ENCODE results near the gene PKM. TPM values are rescaled to one million over a fixed set of nuclear protein-coding genes. Genes with fewer than 3 reads are reported as not detected.

The PKM gene
- total RNA-seq, 2 donors from 2014 or later: 1,316 to 2,692 TPM

GRCh38 chr15:72216079-72216478, 14.9 kb downstream of the PKM start:
- Mint-ChIP-seq H3K36me3 (peaks cover 33 to 63% of the 10 kb centered on the region in 2 donors), H3K9me3 (no peaks in the 10 kb centered on the region), H3K27ac (no peak overlapping the region)
- no peak for ATAC-seq
- no peak for DNase-seq (ENCODE audit: low spot score in 2 of 2)

- Mint-ChIP-seq H3K36me3 (peaks cover 72 to 80% of the 10 kb centered on the region in 2 donors), H3K27ac (peak overlapping the region in 1 of 2 donors; percentile 62)
These were observed 23.4 kb downstream of the PKM start for GRCh38 chr15:72207558-72208085.

GRCh38 chr15:72206677-72207000, 24.4 kb downstream of the PKM start:
- H3K36me3 Mint-ChIP-seq: peaks cover 70 to 78% of the 10 kb centered on the region in 2 donors
- no peaks in the 10 kb centered on the region for H3K9me3 Mint-ChIP-seq
- peak overlapping the region; percentile 62 to 87 for H3K27ac Mint-ChIP-seq
- DNase-seq (ENCODE audit: low spot score in 2 of 2) (no peak), ATAC-seq (no peak)

More at GRCh38 chr15:72207558-72208085, 23.4 kb downstream of the PKM start:
- H3K9me3 Mint-ChIP-seq: no peaks in the 10 kb centered on the region
- DNase-seq (ENCODE audit: low spot score in 2 of 2) (no peak), ATAC-seq (no peak)

GRCh38 chr15:72205896-72206676, 24.9 kb downstream of the PKM start:
- ATAC-seq (peak in 1 of 2 donors; percentile 10), DNase-seq (ENCODE audit: low spot score in 2 of 2) (no peak)
- Mint-ChIP-seq H3K36me3 (peaks cover 70 to 73% of the 10 kb centered on the region in 2 donors), H3K9me3 (no peaks in the 10 kb centered on the region), H3K27ac (peak overlapping the region; percentile 62 to 88)

- no peak for DNase-seq (ENCODE audit: low spot score in 2 of 2)
- Mint-ChIP-seq H3K36me3 (peaks cover 68 to 72% of the 10 kb centered on the region in 2 donors), H3K27ac (peak overlapping the region; percentile 62 to 88), H3K9me3 (no peaks in the 10 kb centered on the region)
- peak in 1 of 2 donors; percentile 64 for ATAC-seq
These were observed 25.7 kb downstream of the PKM start for GRCh38 chr15:72205273-72205672.

- Mint-ChIP-seq H3K36me3 (peaks cover 59 to 63% of the 10 kb centered on the region in 2 donors), H3K9me3 (no peaks in the 10 kb centered on the region), H3K27ac (peak overlapping the region; percentile 74 to 85)
- ATAC-seq (no peak), DNase-seq (ENCODE audit: low spot score in 2 of 2) (no peak)
These were observed 27.5 kb downstream of the PKM start for GRCh38 chr15:72203507-72203837.

- Mint-ChIP-seq H3K36me3 (peaks cover 58 to 59% of the 10 kb centered on the region in 2 donors), H3K27ac (peak overlapping the region in 1 of 2 donors; percentile 85), H3K9me3 (no peaks in the 10 kb centered on the region)
- DNase-seq (ENCODE audit: low spot score in 2 of 2) (no peak), ATAC-seq (no peak)
These were observed 28.0 kb downstream of the PKM start for GRCh38 chr15:72202801-72203506.

GRCh38 chr15:72202302-72202701, 28.7 kb downstream of the PKM start:
- peak overlapping the region; percentile 50 to 85 for H3K27ac Mint-ChIP-seq
- ATAC-seq (no peak), DNase-seq (ENCODE audit: low spot score in 2 of 2) (no peak)
- H3K9me3 Mint-ChIP-seq: no peaks in the 10 kb centered on the region
- peaks cover 55 to 59% of the 10 kb centered on the region in 2 donors for H3K36me3 Mint-ChIP-seq

- H3K27ac Mint-ChIP-seq: no peak overlapping the region
- H3K9me3 Mint-ChIP-seq: no peaks in the 10 kb centered on the region
- peaks cover 47 to 51% of the 10 kb centered on the region in 2 donors for H3K36me3 Mint-ChIP-seq
- ATAC-seq (no peak), DNase-seq (ENCODE audit: low spot score in 2 of 2) (no peak)
These were observed 29.5 kb downstream of the PKM start for GRCh38 chr15:72201391-72201921.

- peak overlapping the region in 1 of 2 donors; percentile 36 for H3K27ac Mint-ChIP-seq
These were observed 30.4 kb downstream of the PKM start for GRCh38 chr15:72200395-72201237.

GRCh38 chr15:72199721-72200212, 31.2 kb downstream of the PKM start:
- peak overlapping the region in 1 of 2 donors; percentile 60 for H3K27ac Mint-ChIP-seq

More at GRCh38 chr15:72200395-72201237, 30.4 kb downstream of the PKM start:
- Mint-ChIP-seq H3K36me3 (peaks cover 38 to 43% of the 10 kb centered on the region in 2 donors), H3K9me3 (no peaks in the 10 kb centered on the region)
- ATAC-seq: no peak
- peak in 1 of 2 donors; percentile 10 for DNase-seq (ENCODE audit: low spot score in 2 of 2)

GRCh38 chr15:72199205-72199515, 31.8 kb downstream of the PKM start:
- peaks cover 24 to 33% of the 10 kb centered on the region in 2 donors for H3K36me3 Mint-ChIP-seq
- DNase-seq (ENCODE audit: low spot score in 2 of 2) (peak in 1 of 2 donors; percentile 12), ATAC-seq (no peak)
- H3K27ac Mint-ChIP-seq: peak overlapping the region in 1 of 2 donors; percentile 44
- H3K9me3 Mint-ChIP-seq: no peaks in the 10 kb centered on the region

More at GRCh38 chr15:72199721-72200212, 31.2 kb downstream of the PKM start:
- ATAC-seq: peak; percentile 43 to 64
- DNase-seq (ENCODE audit: low spot score in 2 of 2): peak; percentile 70 to 74
- Mint-ChIP-seq H3K36me3 (peaks cover 30 to 37% of the 10 kb centered on the region in 2 donors), H3K9me3 (no peaks in the 10 kb centered on the region)

GRCh38 chr15:72198356-72199204, 32.4 kb downstream of the PKM start:
- H3K27ac Mint-ChIP-seq: peak overlapping the region; percentile 60 to 98
- peaks cover 21 to 28% of the 10 kb centered on the region in 2 donors for H3K36me3 Mint-ChIP-seq
- no peaks in the 10 kb centered on the region for H3K9me3 Mint-ChIP-seq
- no peak for ATAC-seq
- peak in 1 of 2 donors; percentile 29 for DNase-seq (ENCODE audit: low spot score in 2 of 2)

- DNase-seq (ENCODE audit: low spot score in 2 of 2) (peak in 1 of 2 donors; percentile 45), ATAC-seq (peak; percentile 42 to 43)
- Mint-ChIP-seq H3K9me3 (no peaks in the 10 kb centered on the region), H3K36me3 (peaks cover 12 to 19% of the 10 kb centered on the region in 2 donors), H3K27ac (peak within 1 kb of the TSS; percentile 60 to 98)
These were observed 33.3 kb downstream of the PKM start, which contains the start of gene GRAMD2A for GRCh38 chr15:72197460-72198355. Gene GRAMD2A (minus strand): TSS chr15:72197787.
